Retina (tissue), 1 donor: ENCODE measurements around the gene ERC1.
"Not testable (repeated sequence)": the region's sequence is repeated elsewhere in the genome, so short reads cannot be mapped to it uniquely, and the experiment has no call there.

Experiments used
- DNase-seq: peaks from one replicate; pipeline ENCODE4 v3.0.0-alpha.2; 2016

The ERC1 gene

GRCh38 chr12:1293901-1294300 is 302.9 kb downstream of the ERC1 start:
- no peak for DNase-seq

DNA sequence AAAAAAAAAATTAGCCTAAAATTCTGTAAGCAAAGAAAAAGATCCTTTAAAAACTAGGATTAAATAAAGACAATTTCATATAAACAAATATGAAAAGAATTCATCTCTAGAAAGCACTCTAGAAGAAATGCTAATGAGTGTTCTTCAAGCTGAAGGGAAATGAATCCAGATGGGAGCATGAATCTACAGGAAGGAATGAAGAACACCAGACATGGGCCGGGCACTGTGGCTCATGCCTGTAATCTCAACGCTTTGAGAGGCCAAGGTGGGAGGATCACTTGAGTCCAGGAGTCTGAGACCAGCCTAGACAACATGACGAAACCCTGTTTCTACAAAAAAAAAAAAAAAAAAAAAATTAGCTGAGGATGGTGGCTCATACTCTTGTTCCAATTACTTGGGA is 306.2 kb downstream of the ERC1 start:
- no peak for DNase-seq

DNA sequence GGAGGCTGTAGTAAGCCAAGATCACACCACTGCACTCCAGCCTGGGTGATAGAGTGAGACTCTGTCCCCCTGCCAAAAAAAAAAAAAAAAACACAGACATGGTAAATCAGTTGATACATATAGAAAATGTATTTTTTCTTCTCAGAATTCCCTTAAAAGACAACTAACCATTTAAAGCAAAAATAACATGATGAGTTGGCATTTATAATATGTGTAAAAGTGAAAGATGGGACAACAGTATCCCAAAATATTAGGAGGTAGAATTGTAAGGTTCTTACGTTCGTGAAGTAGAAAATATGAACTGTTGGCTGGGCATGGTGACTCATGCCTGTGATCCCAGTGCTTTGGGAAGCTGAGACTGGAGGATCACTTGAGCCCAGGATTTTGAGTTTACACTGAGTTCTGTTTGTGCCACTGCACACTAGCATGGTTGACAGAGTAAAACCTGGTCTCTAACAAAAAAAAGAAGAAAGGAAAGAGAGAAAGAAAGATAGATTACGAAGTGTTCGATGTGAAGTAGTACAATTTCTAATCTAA is 306.7 kb downstream of the ERC1 start:
- no peak for DNase-seq

DNA sequence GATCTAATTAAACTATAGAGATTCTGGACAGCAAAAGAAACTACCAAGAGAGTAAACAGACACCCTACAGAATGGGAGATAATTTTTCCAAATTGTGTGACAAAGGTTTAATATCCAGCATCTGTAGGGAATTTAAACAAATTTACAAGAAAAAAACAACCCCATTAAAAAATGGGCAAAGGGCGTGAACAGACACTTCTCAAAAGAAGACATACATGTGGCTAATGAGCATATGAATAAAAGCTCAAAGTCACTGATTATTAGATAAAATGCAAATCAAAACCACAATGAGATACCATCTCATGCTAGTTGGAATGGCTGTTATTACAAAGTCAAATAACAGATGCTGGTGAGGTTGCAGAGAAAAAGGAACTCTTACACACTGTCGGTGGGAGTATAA is 309.4 kb downstream of the ERC1 start:
- no peak for DNase-seq

DNA sequence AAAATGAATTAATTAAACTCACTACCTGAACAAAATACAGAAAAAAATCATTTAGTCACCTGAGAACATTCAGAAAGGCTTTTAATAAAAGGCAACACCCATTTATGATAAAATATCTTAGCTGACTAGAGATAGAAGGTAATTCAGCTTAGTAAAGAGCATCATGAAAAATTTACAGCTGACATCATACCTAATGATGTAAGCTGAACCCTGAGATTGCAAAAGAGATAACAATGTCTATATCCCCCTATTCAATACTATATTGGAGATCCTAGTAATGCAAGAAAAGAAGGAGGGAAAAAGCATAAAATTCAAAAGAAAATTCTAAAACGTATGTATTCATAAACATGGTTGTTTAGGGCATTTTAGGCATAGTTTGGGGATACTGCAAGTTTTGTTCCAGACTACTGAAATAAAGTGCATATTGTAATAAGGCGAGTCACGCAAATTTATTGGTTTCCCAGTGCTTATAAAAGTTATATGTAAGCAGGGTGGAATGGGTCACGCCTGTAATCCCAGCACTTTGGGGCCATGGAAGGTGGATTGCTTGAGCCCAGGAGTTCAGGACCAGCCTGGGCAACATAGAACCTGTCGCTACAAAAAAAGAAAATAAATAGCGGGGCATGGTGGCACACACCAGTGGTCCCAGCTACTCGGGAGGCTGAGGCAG is 311.3 kb downstream of the ERC1 start:
- DNase-seq = no peak

DNA sequence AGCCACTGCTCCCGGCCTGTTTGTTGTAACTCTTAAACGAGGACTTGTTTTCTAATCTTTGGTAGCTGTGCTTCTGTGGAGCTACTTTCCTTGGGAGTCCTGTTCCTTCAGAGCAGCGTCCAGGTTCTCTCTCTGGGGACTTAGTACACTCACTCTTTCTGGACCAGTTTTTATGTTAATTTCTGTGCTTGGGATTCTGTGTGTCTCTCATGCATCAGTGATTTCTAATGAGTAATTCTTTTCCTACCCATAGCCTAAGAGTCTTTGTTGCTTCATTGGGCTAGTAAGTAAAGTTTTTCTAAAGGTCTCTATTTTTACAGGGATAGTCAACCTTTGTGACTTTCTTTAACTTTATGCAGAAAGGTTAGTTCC is 314.0 kb downstream of the ERC1 start:
- DNase-seq = no peak

GRCh38 chr12:1305791-1306500 is 314.9 kb downstream of the ERC1 start:
- no peak for DNase-seq

GRCh38 chr12:1306817-1307216 is 315.8 kb downstream of the ERC1 start:
- no peak for DNase-seq

GRCh38 chr12:1307796-1308195 is 316.8 kb downstream of the ERC1 start:
- DNase-seq = no peak

- DNase-seq = no peak
Observed at GRCh38 chr12:1309613-1310012, 318.6 kb downstream of the ERC1 start.

DNA sequence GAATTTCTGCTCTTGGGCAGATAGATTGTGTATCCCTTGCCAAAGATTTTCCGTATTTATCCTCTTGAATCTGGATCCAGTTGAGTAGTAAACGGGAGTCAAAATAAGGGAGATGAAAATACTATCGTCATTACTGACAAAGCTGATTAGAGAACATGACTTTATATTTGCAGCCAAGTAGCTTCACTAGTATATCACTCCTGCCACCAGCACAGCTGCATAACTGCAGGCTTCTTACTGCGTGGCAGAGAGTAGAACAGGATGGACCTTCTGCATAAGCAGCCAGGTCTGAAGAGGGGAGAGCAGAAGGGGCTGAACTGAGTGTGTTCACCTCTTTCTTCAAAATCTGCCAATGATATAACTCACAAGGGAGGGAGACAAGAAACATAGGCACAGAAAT is 319.6 kb downstream of the ERC1 start:
- DNase-seq = no peak

DNA sequence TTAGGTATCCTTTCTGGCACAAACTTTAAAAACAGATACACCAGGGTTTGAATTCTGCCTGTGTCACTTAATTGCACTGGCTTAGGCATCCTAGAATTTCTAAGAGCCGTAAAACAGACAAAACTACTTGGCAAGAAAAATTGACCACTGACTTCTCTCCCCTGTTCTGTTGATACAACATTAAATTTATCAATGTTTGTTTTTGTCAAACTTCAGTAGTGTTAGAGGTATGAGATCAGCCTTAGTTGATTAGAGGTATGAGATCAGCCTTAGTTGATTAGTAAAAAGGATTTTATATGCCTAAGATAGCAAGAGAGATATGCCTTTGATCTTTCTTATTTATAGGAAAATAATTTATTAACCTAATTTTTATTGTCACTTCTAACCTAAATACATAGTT is 320.1 kb downstream of the ERC1 start:
- no peak for DNase-seq

DNA sequence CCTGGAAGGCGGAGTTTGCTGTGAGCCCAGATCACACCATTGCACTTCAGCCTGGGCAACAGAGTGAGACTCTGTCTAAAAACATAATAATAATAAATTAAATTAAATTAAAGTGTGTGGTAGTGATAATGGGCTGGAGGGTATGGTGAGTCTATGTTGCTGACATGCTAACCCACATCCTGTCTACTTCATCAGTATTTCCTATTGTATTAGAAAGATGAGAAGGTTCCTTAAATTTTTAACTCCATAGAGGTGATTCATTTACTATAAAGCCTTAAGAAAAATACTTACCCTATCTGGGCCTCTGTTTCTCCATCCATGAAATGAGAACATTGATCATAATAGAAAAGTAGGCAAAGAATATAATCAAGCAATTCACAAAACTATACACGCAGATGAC is 322.9 kb downstream of the ERC1 start:
- no peak for DNase-seq

DNA sequence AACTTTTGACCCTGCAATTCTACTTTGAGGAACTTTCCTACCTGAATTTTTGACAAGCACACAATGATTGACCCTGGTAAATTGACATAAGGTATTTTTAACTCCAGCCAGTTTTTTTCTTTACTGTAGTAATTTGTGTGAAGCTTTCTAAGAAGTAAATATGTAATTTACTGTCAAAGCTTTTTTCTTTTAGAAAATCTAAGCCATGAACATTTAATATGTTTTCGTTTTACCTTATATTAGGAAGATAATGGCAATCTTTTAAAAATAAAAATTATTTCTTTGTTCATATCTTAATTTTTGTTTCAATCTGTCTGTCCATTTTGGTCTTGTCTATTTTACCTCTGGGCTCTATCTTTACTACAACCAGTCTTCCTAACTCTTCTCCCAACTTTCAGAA is 323.5 kb downstream of the ERC1 start:
- DNase-seq = no peak

- not testable (repeated sequence) for DNase-seq
Observed at GRCh38 chr12:1316991-1317390, 326.0 kb downstream of the ERC1 start.

DNA sequence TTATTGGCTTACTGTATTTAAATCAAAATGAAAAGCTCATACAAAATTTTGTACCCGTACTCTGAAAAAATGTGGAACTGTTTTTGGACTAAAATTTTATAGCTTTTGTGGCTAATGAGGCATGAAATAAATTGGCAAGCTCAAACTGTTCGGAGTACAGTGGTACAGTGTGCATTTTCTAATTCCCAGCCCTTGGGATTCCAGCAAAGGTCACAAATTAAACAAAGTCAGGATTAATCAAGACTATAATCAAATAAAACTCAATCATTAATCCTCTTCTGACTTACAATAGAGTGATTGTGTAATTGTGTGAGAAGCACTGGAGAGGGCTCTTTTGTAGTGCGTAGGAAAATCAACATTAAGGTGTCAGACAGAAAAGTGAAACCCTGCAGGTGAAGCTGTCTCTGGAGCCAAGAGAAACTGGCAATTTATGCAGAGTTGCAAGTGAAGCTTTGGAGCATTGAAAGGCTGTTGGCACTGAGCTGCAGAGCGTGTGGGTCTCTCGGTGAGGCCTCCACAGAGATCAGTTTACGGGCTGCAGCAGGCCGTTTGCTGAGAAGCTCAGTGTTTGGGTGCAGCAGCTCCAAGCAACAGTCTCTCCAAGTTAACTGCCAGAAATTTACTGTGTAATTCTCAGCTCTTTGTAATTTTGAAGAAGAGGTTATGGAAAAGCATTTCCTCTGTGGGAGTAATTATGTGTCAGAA is 327.5 kb downstream of the ERC1 start:
- DNase-seq = peak; percentile 55

DNA sequence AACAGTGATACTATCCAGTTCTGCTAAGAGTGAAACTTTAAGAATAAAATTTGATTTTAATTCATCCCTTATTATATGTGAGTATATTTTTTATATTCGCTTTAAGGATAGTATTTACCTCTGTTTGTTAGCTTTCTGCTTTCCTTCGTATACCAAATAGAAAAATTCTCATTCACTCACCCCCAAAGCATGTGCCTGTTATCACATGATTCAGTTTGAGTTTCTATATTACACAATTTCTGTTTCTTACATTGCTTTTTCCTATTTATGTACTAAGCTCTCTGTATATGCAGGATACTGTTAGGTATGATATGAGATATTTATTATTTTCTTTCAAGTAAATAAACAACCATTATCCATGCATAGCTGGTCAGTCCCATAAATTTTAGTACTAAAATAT is 328.2 kb downstream of the ERC1 start:
- DNase-seq = no peak

DNA sequence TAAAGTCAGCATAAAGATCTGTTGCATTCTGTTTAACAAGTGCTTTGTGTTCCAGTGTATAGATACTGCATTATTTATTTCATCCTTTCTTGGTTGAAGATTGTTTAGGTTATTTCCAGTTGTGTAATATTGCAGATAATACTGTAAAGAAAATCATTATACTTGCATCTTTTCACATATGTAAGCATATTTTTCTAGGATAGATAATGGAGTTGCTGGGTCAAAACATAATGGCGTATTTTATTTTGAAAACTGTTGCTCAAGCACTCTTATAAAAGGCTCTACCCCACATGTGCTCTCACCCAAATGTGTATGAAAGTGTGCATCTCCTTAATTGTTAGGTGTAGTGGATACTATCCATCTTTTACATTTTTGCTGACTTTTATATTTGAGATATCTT is 329.0 kb downstream of the ERC1 start:
- no peak for DNase-seq

DNA sequence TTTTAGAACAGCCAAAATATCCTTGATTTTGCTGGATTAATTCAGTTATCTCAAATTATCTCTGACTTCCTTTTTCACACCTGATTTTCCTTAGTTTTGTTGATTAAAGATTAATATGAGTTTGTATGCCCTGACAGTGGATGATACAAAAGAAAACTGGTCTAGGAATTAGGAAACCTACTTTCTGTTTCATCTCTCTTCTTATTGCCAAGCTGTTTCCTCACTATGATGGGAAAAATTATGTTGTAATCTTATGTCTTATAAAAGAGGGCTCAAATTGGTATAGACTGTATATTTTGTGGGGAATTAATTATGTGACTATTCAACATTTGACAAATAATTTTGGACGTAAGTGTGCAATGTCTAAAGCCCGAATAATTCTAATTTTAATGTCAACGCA is 331.8 kb downstream of the ERC1 start:
- no peak for DNase-seq

DNA sequence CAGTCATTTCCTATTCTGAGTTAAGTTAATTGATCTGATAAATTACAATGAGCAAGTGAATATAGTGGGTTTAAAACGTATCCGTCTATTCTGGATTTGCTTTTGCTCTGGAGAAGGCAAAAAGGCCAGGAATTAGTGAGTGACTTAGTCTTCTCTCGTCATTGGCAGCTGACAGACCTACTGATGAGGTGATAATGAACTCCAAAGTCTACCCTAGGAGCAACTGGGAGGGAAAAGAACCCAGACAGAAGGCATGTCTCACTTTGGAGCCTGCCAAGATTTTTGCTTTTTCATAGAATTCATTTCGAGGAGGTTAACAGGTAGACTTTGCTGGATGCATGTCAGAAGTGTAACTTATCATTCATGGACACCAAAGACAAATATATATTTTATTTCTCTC is 333.1 kb downstream of the ERC1 start:
- DNase-seq = no peak

- DNase-seq = no peak
Observed at GRCh38 chr12:1324910-1325309, 333.9 kb downstream of the ERC1 start.

DNA sequence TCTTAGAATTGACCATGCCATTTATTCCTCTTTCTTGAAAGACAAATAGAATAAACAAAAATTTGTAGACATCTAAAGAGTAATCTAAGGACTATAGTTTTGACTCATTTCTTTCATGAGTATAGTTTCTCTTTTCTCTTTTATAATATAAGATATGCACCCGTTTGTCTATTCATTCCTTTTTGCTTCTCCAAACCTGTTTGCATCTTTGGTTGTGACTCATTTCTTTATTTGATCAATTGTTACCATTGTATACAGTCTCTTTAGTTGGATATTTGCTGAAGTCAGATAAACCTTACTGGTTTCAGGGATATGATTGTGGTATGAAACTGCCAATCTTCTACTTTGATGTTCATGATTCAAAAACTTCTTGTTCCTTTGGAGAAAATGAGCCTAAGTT is 334.6 kb downstream of the ERC1 start:
- DNase-seq = no peak

- DNase-seq = no peak
Observed at GRCh38 chr12:1326258-1326657, 335.2 kb downstream of the ERC1 start.

DNA sequence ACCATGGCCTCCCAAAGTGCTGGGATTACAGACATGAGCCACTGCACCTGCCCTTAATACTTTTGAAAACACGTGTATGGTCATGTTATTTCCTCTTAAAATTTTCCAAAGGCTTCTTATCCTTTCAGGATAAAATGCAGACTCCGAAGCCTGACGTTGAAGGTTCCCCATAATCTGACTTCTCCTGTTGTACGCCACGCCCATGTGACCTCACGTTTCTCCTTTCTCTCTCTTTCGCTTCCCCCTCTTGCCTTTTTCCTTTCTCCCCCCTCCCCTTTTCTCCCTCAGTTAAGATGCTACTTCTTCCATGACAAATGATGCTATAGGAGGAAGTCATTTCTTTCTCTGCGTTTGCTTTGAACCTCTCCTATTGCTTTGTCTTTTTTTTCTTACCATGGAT is 337.4 kb downstream of the ERC1 start:
- DNase-seq = no peak
